Neural cell (in vitro differentiated cells): Measurements from ENCODE around the gene AMH. TPM values are rescaled to one million over a fixed set of nuclear protein-coding genes. Genes with fewer than 3 reads are reported as not detected.

ENCODE experiments used
- H2AFZ ChIP-seq: fragments of 200-600, 300-800 bp; sonication (generic), shearing (Covaris generic); 2 replicates; pipeline ENCODE4 v1.6.0; 2014; ENCODE audit warnings: low read depth, mild to moderate bottlenecking, antibody characterized with exemption, low read length, moderate library complexity
- H3F3A ChIP-seq: fragments of 200-600 bp; shearing (Covaris generic); 2 replicates; pipeline ENCODE4 v1.6.1; 2016; ENCODE audit warnings: mild to moderate bottlenecking, moderate library complexity, mixed read lengths, antibody characterized with exemption, low read length; ENCODE audit not compliant: insufficient read depth, poor library complexity, severe bottlenecking
- H3K27ac ChIP-seq: fragments of 200-600, 300-800 bp; sonication (generic), shearing (Covaris generic); 2 replicates; pipeline ENCODE4 v1.5.1; 2014; ENCODE audit warnings: mild to moderate bottlenecking, low read length, moderate library complexity
- H3K27me3 ChIP-seq: fragments of 300-800, 200-600 bp; sonication (generic), shearing (Covaris generic); 2 replicates; pipeline ENCODE4 v1.6.0; 2014; ENCODE audit warnings: mild to moderate bottlenecking, low read depth, low read length, moderate library complexity; ENCODE audit not compliant: insufficient read depth
- H3K36me3 ChIP-seq: fragments of 300-800, 200-600 bp; sonication (generic), shearing (Covaris generic); 2 replicates; pipeline ENCODE4 v1.5.1; 2014; ENCODE audit warnings: mild to moderate bottlenecking, antibody characterized with exemption, low read length, moderate library complexity; ENCODE audit not compliant: insufficient read depth
- H3K4me2 ChIP-seq: fragments of 300-800, 200-600 bp; sonication (generic), shearing (Covaris generic); 2 replicates; pipeline ENCODE4 v1.6.0; 2014; ENCODE audit warnings: mild to moderate bottlenecking, low read length
- H3K4me3 ChIP-seq: fragments of 300-800, 200-600 bp; sonication (generic), shearing (Covaris generic); 2 replicates; pipeline ENCODE4 v1.5.1; 2014; ENCODE audit warnings: mild to moderate bottlenecking, low read length, moderate library complexity
- H3K79me2 ChIP-seq: fragments of 200-600 bp; shearing (Covaris generic); replicated peaks from 2 replicates; pipeline ENCODE4 v1.6.0; 2014; ENCODE audit warnings: mild to moderate bottlenecking, low read length, moderate library complexity; ENCODE audit not compliant: insufficient read depth
- H3K9ac ChIP-seq: fragments of 300-800, 200-600 bp; sonication (generic), shearing (Covaris generic); 2 replicates; pipeline ENCODE4 v1.6.1; 2016; ENCODE audit warnings: mild to moderate bottlenecking, low read length, mixed read lengths
- H3K9me2 ChIP-seq: fragments of 200-600 bp; shearing (Covaris generic); 2 replicates; pipeline ENCODE4 v1.6.1; 2016; ENCODE audit warnings: mild to moderate bottlenecking, low read length, mixed read lengths; ENCODE audit not compliant: insufficient read depth
- H3K9me3 ChIP-seq: fragments of 200-600, 300-800 bp; sonication (generic), shearing (Covaris generic); 2 replicates; pipeline ENCODE4 v1.6.1; 2016; ENCODE audit warnings: mild to moderate bottlenecking, mixed run types, low read length, moderate library complexity, mixed read lengths
- H4K20me1 ChIP-seq: fragments of 200-600 bp; shearing (Covaris generic); 2 replicates; pipeline ENCODE4 v1.6.1; 2016; ENCODE audit warnings: mild to moderate bottlenecking, mixed run types; ENCODE audit not compliant: insufficient read depth
- EP300 ChIP-seq: fragments of 450-650 bp; conservative IDR thresholded peaks from 2 replicates; pipeline ENCODE4 v1.6.1; 2014; ENCODE audit warnings: antibody characterized with exemption, mild to moderate bottlenecking, moderate library complexity; ENCODE audit not compliant: poor library complexity, severe bottlenecking
- EZH2 ChIP-seq: fragments of 200-600, 300-800 bp; shearing (Covaris generic), sonication (generic); IDR thresholded peaks from 2 replicates; pipeline ENCODE4 v1.6.1; 2014; ENCODE audit warnings: antibody characterized with exemption, low read length, borderline replicate concordance, mild to moderate bottlenecking; ENCODE audit not compliant: insufficient read depth, poor library complexity, severe bottlenecking
- MXI1 ChIP-seq: fragments of 450-650 bp; conservative IDR thresholded peaks from 2 replicates; pipeline ENCODE4 v1.6.1; 2014; ENCODE audit warnings: antibody characterized with exemption, mild to moderate bottlenecking; ENCODE audit not compliant: poor library complexity, severe bottlenecking
- POLR2AphosphoS5 ChIP-seq: IDR thresholded peaks from 2 replicates; pipeline ENCODE4 v1.6.1; 2012
- RAD21 ChIP-seq: fragments of 450-650 bp; conservative IDR thresholded peaks from 2 replicates; pipeline ENCODE4 v1.6.1; 2014; ENCODE audit warnings: antibody characterized with exemption, mild to moderate bottlenecking, moderate library complexity
- SMC3 ChIP-seq: fragments of 450-650 bp; conservative IDR thresholded peaks from 2 replicates; pipeline ENCODE4 v1.6.1; 2014; ENCODE audit warnings: antibody characterized with exemption, mild to moderate bottlenecking, moderate library complexity; ENCODE audit not compliant: poor library complexity
- TAF1 ChIP-seq: IDR thresholded peaks from 2 replicates; pipeline ENCODE4 v1.6.1; 2012; ENCODE audit warnings: low read depth
- polyA plus RNA-seq: library from polyadenylated mRNA; depleted of rRNA; stranded (reverse); fragments of >200 nt; gene quantifications from 2 replicates; pipeline ENCODE4 v1.2.3, GENCODE V29; 2014
- TF ChIP-seq, protein P1 (sequence below): fragments of 450-650 bp; IDR thresholded peaks from 2 replicates; pipeline ENCODE4 v1.5.1; 2014; ENCODE audit warnings: antibody characterized with exemption, mild to moderate bottlenecking, moderate library complexity; ENCODE audit not compliant: poor library complexity, severe bottlenecking
- TF ChIP-seq, protein P2 (sequence below): IDR thresholded peaks from 2 replicates; pipeline ENCODE4 v1.6.1; 2012; ENCODE audit warnings: borderline replicate concordance

Gene AMH
- polyA plus RNA-seq, 1 donor from 2014 or later, result 57.5 TPM

DNA sequence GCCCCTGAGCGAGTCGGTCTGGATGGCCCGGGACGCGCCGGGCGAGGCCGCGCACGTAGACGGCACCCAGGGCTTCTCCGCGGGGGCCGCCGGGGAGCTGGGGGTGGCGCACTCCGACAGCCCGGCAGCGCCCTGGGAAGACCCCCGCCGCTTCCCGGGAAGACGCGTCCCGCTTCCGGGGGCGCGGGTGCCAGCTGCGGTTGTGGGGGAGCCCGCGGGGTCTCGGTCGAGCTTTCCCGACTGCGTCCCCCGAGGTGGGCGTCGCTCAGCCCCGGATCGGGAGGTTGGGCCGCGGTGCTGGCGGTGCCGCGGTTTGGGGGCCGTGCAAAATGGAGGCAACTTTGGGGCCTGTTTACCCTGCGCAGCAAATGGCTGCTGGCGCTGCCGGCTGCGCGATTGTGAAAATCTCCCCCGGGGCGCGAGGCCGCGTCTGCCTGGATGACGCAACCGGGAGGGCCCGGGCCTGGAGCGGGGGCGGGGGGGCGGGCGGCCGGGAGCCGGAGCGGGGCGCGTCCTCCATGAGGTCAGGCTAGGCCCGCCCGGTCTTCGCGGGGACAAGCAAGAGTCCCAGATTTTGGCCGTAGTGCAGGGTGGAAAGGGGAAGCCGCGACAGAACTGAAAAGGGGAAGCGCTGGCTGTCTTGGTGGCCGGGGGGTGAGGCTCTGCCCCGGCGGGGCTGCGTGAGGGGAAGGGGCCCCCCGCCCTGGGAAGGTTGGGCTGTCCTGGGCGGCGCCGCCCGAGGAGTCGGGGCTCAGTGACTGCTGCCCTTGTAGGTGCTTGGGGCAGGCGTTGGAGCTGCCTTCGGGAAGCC lies 21.5 kb downstream of the AMH start:
- no peaks in the 10 kb centered on the region for H3K9me3 ChIP-seq
- H3K4me3 ChIP-seq, result peak overlapping the region; percentile 99
- H3F3A ChIP-seq, result peaks cover 4% of the 10 kb centered on the region
- H3K4me2 ChIP-seq, result peak overlapping the region; percentile 65
- H3K27ac ChIP-seq, result peak overlapping the region; percentile 94
- no peaks in the 10 kb centered on the region for H3K27me3 ChIP-seq
- peaks cover 42% of the 10 kb centered on the region for H3K79me2 ChIP-seq
- peak overlapping the region; percentile 99 for H3K9ac ChIP-seq
- H2AFZ ChIP-seq, result no peak overlapping the region
- no peaks in the 10 kb centered on the region for H3K36me3 ChIP-seq
- no peak for TF ChIP-seq RAD21
- peak; percentile 19 for TF ChIP-seq TAF1
- no peak for TF ChIP-seq EZH2
- peak; percentile 64 for TF ChIP-seq POLR2AphosphoS5
- TF ChIP-seq, protein P1, sequence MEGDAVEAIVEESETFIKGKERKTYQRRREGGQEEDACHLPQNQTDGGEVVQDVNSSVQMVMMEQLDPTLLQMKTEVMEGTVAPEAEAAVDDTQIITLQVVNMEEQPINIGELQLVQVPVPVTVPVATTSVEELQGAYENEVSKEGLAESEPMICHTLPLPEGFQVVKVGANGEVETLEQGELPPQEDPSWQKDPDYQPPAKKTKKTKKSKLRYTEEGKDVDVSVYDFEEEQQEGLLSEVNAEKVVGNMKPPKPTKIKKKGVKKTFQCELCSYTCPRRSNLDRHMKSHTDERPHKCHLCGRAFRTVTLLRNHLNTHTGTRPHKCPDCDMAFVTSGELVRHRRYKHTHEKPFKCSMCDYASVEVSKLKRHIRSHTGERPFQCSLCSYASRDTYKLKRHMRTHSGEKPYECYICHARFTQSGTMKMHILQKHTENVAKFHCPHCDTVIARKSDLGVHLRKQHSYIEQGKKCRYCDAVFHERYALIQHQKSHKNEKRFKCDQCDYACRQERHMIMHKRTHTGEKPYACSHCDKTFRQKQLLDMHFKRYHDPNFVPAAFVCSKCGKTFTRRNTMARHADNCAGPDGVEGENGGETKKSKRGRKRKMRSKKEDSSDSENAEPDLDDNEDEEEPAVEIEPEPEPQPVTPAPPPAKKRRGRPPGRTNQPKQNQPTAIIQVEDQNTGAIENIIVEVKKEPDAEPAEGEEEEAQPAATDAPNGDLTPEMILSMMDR, result no peak
- TF ChIP-seq, protein P2, sequence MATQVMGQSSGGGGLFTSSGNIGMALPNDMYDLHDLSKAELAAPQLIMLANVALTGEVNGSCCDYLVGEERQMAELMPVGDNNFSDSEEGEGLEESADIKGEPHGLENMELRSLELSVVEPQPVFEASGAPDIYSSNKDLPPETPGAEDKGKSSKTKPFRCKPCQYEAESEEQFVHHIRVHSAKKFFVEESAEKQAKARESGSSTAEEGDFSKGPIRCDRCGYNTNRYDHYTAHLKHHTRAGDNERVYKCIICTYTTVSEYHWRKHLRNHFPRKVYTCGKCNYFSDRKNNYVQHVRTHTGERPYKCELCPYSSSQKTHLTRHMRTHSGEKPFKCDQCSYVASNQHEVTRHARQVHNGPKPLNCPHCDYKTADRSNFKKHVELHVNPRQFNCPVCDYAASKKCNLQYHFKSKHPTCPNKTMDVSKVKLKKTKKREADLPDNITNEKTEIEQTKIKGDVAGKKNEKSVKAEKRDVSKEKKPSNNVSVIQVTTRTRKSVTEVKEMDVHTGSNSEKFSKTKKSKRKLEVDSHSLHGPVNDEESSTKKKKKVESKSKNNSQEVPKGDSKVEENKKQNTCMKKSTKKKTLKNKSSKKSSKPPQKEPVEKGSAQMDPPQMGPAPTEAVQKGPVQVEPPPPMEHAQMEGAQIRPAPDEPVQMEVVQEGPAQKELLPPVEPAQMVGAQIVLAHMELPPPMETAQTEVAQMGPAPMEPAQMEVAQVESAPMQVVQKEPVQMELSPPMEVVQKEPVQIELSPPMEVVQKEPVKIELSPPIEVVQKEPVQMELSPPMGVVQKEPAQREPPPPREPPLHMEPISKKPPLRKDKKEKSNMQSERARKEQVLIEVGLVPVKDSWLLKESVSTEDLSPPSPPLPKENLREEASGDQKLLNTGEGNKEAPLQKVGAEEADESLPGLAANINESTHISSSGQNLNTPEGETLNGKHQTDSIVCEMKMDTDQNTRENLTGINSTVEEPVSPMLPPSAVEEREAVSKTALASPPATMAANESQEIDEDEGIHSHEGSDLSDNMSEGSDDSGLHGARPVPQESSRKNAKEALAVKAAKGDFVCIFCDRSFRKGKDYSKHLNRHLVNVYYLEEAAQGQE, result no peak
- peaks cover 42% of the 10 kb centered on the region for H4K20me1 ChIP-seq
- no peaks in the 10 kb centered on the region for H3K9me2 ChIP-seq

DNA sequence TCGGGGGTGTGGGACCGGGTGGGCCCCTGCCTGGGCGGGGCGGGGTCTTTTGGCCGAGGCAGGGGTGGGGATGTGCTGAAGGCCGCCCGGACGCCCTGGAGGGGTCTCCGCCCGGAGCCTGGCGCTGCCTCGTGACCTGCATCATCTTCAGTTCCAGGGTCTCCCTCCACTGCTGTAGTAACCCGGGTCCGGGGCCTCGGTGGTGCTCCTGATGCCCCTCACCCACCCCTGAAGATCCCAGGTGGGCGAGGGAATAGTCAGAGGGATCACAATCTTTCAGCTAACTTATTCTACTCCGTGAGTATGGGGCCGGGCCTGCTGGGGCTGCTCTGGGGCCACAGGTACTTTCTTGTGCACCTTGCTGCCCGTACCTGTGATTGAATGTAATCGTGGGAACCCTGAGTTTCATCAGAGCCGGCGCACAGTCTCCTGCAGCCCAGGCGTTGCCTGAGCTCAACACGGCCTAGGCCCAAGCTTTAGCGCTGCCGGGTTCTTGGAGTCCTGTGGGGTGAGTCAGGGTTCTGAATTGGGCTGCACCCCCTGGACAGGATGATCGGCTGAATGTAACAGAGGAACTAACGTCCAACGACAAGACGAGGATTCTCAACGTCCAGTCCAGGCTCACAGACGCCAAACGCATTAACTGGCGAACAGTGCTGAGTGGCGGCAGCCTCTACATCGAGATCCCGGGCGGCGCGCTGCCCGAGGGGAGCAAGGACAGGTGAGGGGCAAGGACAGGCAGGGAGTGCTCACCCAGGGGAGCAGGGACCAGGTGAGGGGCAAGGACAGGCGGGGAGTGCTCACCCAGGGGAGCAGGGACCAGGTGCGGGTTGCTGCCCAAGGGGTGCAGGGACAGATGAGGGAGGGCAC lies 22.3 kb downstream of the AMH start:
- Histone ChIP-seq H2AFZ (no peak overlapping the region), H3K4me3 (peak overlapping the region; percentile 99), H3K27me3 (no peaks in the 10 kb centered on the region), H3K4me2 (peak overlapping the region; percentile 65), H3K9me3 (no peaks in the 10 kb centered on the region), H3K36me3 (no peaks in the 10 kb centered on the region), H4K20me1 (peaks cover 42% of the 10 kb centered on the region), H3F3A (peaks cover 4% of the 10 kb centered on the region), H3K79me2 (peaks cover 42% of the 10 kb centered on the region), H3K27ac (peak overlapping the region; percentile 94), H3K9ac (peak overlapping the region; percentile 99), H3K9me2 (no peaks in the 10 kb centered on the region)
- TF ChIP-seq EZH2 (no peak), MXI1 (no peak), SMC3 (no peak), POLR2AphosphoS5 (no peak), RAD21 (no peak), EP300 (no peak), TAF1 (no peak)
- TF ChIP-seq, protein P1, result no peak
- TF ChIP-seq, protein P2, result no peak
